K562 (cell line): ENCODE data around the gene NASP. TPM values are rescaled to one million over a fixed set of nuclear protein-coding genes. Genes with fewer than 3 reads are reported as not detected.

Experiments used
- ATAC-seq: fragments of 200-7000 bp; cut with Tn5 transposase; 3 replicates; pipeline ENCODE4 v1.9.1; 2020; ENCODE audit warnings: moderate library complexity
- BruUV-seq: library from RNA; stranded (reverse); fragments of 400-500 nt; replicated peaks from 2 replicates; lab custom pipeline; 2021; lab: Mats Ljungman, UMichigan
- CTCF ChIA-PET: fragments of 300-600 bp; formaldehyde crosslinking; extraction: SDS; loops from one replicate; lab custom pipeline; 2021; ENCODE audit warnings: low intra/inter-chr PET ratio; lab: Yijun Ruan, JAX
- POLR2A ChIA-PET: fragments of 300-600, 350-650 bp; sonication (Branson Sonifier 250); formaldehyde crosslinking; extraction: SDS; loops from one replicate; lab custom pipeline; 2021; ENCODE audit warnings: antibody characterized with exemption, inconsistent platforms; lab: Yijun Ruan, JAX
- DNase-seq, 4 experiments: peaks; one replicate each; pipeline versions ENCODE4 v3.0.0 to v3.0.0-alpha.2; 2011 to 2018; ENCODE audit warnings: low spot score in 3 of 4, mixed read lengths in 3 of 4; ENCODE audit errors: extremely low read depth in 1 of 4
- FAIRE-seq: peaks from 2 replicates; lab custom pipeline; 2011; peaks lifted over from hg19 to GRCh38; lab: Jason Lieb, UNC
- H2AFZ ChIP-seq: 2 replicates; pipeline ENCODE4 v1.6.0; 2011; ENCODE audit warnings: low read depth, low read length, control low read depth, inconsistent platforms
- H3K27ac ChIP-seq: fragments of 200-600 bp; 3 replicates; pipeline ENCODE4 v1.8.0; 2011; ENCODE audit warnings: low read depth, mild to moderate bottlenecking, control low read depth, inconsistent platforms, low read length, moderate library complexity, mixed read lengths; ENCODE audit errors: extremely low read depth
- H3K27me3 ChIP-seq, 2 experiments: fragments of 300-600 bp in 1 of 2; 2 replicates in 1 of 2; 3 replicates in 1 of 2; pipeline versions ENCODE4 v1.6.0 to v1.8.0; 2011; ENCODE audit warnings: inconsistent platforms in 2 of 2, low read length in 2 of 2, mild to moderate bottlenecking in 1 of 2, mixed read lengths in 1 of 2, moderate library complexity in 1 of 2; ENCODE audit not compliant: control insufficient read depth in 2 of 2, insufficient read depth in 2 of 2
- H3K36me3 ChIP-seq: fragments of 300-600 bp; 3 replicates; pipeline ENCODE4 v1.8.0; 2011; ENCODE audit warnings: mild to moderate bottlenecking, low read length, inconsistent platforms; ENCODE audit not compliant: control insufficient read depth, insufficient read depth
- H3K4me1 ChIP-seq, 2 experiments: fragments of 200-600 bp in 1 of 2; replicated peaks in 1 of 2; 2 replicates in 1 of 2; 3 replicates in 1 of 2; pipeline versions ENCODE4 v1.5.1 to v1.8.0; 2011; ENCODE audit warnings: inconsistent platforms in 2 of 2, low read length in 2 of 2, mild to moderate bottlenecking in 1 of 2, mixed read lengths in 1 of 2, moderate library complexity in 1 of 2; ENCODE audit not compliant: control insufficient read depth in 2 of 2, insufficient read depth in 2 of 2
- H3K4me2 ChIP-seq: 2 replicates; pipeline ENCODE4 v1.6.1; 2011; ENCODE audit warnings: low read length, control low read depth, inconsistent platforms, mixed read lengths; ENCODE audit not compliant: insufficient read depth
- H3K4me3 ChIP-seq: fragments of 200-600 bp; sonication (generic), shearing (Covaris generic); 2 replicates; pipeline ENCODE4 v1.5.1; 2016; ENCODE audit warnings: control low read depth, inconsistent platforms
- H3K79me2 ChIP-seq: fragments of 200-600 bp; 3 replicates; pipeline ENCODE4 v1.8.0; 2011; ENCODE audit warnings: low read length, inconsistent platforms; ENCODE audit not compliant: control insufficient read depth, insufficient read depth
- H3K9ac ChIP-seq, 2 experiments: 2 replicates each; pipeline versions ENCODE4 v1.6.0 to v1.6.1; 2011; ENCODE audit warnings: low read depth in 2 of 2, low read length in 2 of 2, control low read depth in 1 of 2, inconsistent platforms in 1 of 2, mild to moderate bottlenecking in 1 of 2, mixed read lengths in 1 of 2; ENCODE audit not compliant: insufficient read depth in 1 of 2
- H3K9me1 ChIP-seq: one replicate; pipeline ENCODE4 v1.6.0; 2011; ENCODE audit warnings: inconsistent platforms, mild to moderate bottlenecking, low read length, moderate library complexity; ENCODE audit not compliant: control insufficient read depth, insufficient read depth
- H3K9me3 ChIP-seq: replicated peaks from 2 replicates; pipeline ENCODE4 v1.5.1; 2011; ENCODE audit warnings: low read depth, low read length, inconsistent platforms; ENCODE audit not compliant: control insufficient read depth, insufficient read depth
- H4K20me1 ChIP-seq: replicated peaks from 2 replicates; pipeline ENCODE4 v1.6.1; 2011; ENCODE audit warnings: low read length, inconsistent platforms, mixed read lengths; ENCODE audit not compliant: control insufficient read depth, insufficient read depth
- ARID2 ChIP-seq: fragments of 450-650 bp; IDR thresholded peaks from 2 replicates; pipeline ENCODE4 v1.6.1; 2017; ENCODE audit warnings: antibody characterized with exemption, mild to moderate bottlenecking
- CTBP1 ChIP-seq: fragments of 450-650 bp; IDR thresholded peaks from 2 replicates; pipeline ENCODE4 v1.6.1; 2016; ENCODE audit warnings: borderline replicate concordance
- FOXP1 ChIP-seq: sonication (generic); formaldehyde crosslinking; IDR thresholded peaks from 2 replicates; pipeline ENCODE4 v1.8.0; 2022; ENCODE audit warnings: mild to moderate bottlenecking, missing genetic modification reagents
- NKRF ChIP-seq: fragments of 450-650 bp; IDR thresholded peaks from 2 replicates; pipeline ENCODE4 v1.6.1; 2016; ENCODE audit warnings: borderline replicate concordance
- THRB ChIP-seq: fragments of 450-650 bp; formaldehyde crosslinking; conservative IDR thresholded peaks from 2 replicates; pipeline ENCODE4 v1.4.0; 2022; ENCODE audit warnings: mild to moderate bottlenecking, missing genetic modification characterization
- ZNF143 ChIP-seq: sonication (generic); formaldehyde crosslinking; IDR thresholded peaks from 2 replicates; pipeline ENCODE4 v1.9.0; 2022; ENCODE audit warnings: mild to moderate bottlenecking, missing genetic modification reagents
- WGBS: fragments of 100-300 bp; shearing (Covaris generic); methylation state at CpG from one replicate; pipeline ENCODE4 v1.1.6; 2016; ENCODE audit warnings: low coverage, mixed read lengths; ENCODE audit not compliant: insufficient coverage; ENCODE audit errors: missing lambda C conversion rate; 5-methylcytosine and 5-hydroxymethylcytosine counted together
- in situ Hi-C: fragments of 300-500 bp; cut with MboI; formaldehyde crosslinking; loops from 4 replicates; pipeline ENCODE4 v1.15.0; 2018; ENCODE audit warnings: inconsistent platforms, mixed read lengths
- intact Hi-C: fragments of 100-400 bp; cut with micrococcal nuclease; formaldehyde crosslinking; loops from 2 replicates; pipeline ENCODE4 v1.14.2; 2022
- polyA plus RNA-seq, 8 experiments: library from polyadenylated mRNA; depleted of rRNA in 4 of 8; stranded (reverse) in 5 of 8; unstranded in 3 of 8; fragments of >200 nt; fragmentation: Nextera tagmentation in 2 of 8; fragmentation: Illumina TruSeq in 1 of 8; extraction: Ambion mirVana in 2 of 8; extraction: Trizol in 1 of 8; gene quantifications; 2 replicates each; pipeline versions ENCODE4 v1.2.1 to v1.2.3, GENCODE V29; 2011 to 2014; ENCODE audit warnings: inconsistent platforms in 1 of 8, missing spikeins in 1 of 8
- total RNA-seq, 7 experiments: library from RNA; depleted of rRNA in 6 of 7; stranded (reverse); fragments of >200 nt in 6 of 7; fragmentation: Illumina TruSeq in 2 of 7; extraction: Trizol in 2 of 7; gene quantifications; 2 replicates each; pipeline versions ENCODE4 v1.2.1 to v1.2.3, GENCODE V29; 2011 to 2021; ENCODE audit warnings: low replicate concordance in 1 of 7

Gene NASP
- total and polyA plus RNA-seq, 9 of the 15 experiments (the other 6 are each of a cell fraction or from before 2014, with no cell fraction given): 199 to 578 (median 419) TPM

- TF ChIP-seq THRB (CRISPR knock-in tag) (no peak), NKRF (no peak), FOXP1 (CRISPR knock-in tag) (no peak), CTBP1 (no peak)
Measured at GRCh38 chr1:45629035-45629434, 45.2 kb downstream of the NASP start (continued).

- Histone ChIP-seq H3K27ac (no peak overlapping the region), H3K9ac (no peak overlapping the region), H3K36me3 (peaks cover 94% of the 10 kb centered on the region), H4K20me1 (no peaks in the 10 kb centered on the region), H3K9me1 (no peaks in the 10 kb centered on the region), H3K79me2 (no peaks in the 10 kb centered on the region), H3K4me3 (no peak overlapping the region), H3K27me3 (no peaks in the 10 kb centered on the region; a peak in 1 of 5 replicates), H3K4me2 (no peak overlapping the region), H3K4me1 (no peaks in the 10 kb centered on the region), H3K9me3 (no peaks in the 10 kb centered on the region), H2AFZ (no peak overlapping the region)
- intact Hi-C loops (no loop called here), in situ Hi-C loops (loop anchor here (25.0 kb wide), 1 partner anchor 557 kb away; the partner anchor contains the start of genes P3R3URF, POMGNT1 and TSPAN1)
- DNase-seq (no peak), ATAC-seq (no peak), FAIRE-seq (no peak)
- no TSS peak for BruUV-seq
- 0 out of 2 replicates have a peak, but pooled peaks have one; percentile 19 for TF ChIP-seq ZNF143 (CRISPR knock-in tag)
- TF ChIP-seq ARID2: no peak
- WGBS: 83% methylated on average over 1 of the region's 1 CpG
- CTCF ChIA-PET: no interaction called here
- POLR2A ChIA-PET: no interaction called here
Measured at GRCh38 chr1:45630429-45630828, 46.6 kb downstream of the NASP start.
